Skeletal muscle tissue (tissue), 4 donors: Measurements from ENCODE around the gene AP3D1. TPM values are rescaled to one million over a fixed set of nuclear protein-coding genes. Genes with fewer than 3 reads are reported as not detected.
"Not testable (repeated sequence)": the region's sequence is repeated elsewhere in the genome, so short reads cannot be mapped to it uniquely, and the experiment has no call there.

Experiments used
- H3K27ac ChIP-seq: one replicate; pipeline ENCODE4 v1.7.0; 2013; ENCODE audit warnings: mild to moderate bottlenecking, low read depth, low read length, inconsistent platforms
- H3K27me3 ChIP-seq, 3 donors: one replicate each; pipeline ENCODE4 v1.7.0; 2013; ENCODE audit warnings: low read length in 3 of 3; ENCODE audit not compliant: control insufficient read depth in 3 of 3, insufficient read depth in 3 of 3
- H3K36me3 ChIP-seq, 3 donors: one replicate each; pipeline ENCODE4 v1.7.0; 2013; ENCODE audit warnings: low read length in 3 of 3; ENCODE audit not compliant: control insufficient read depth in 3 of 3, insufficient read depth in 3 of 3
- H3K4me1 ChIP-seq, 3 donors: one replicate each; pipeline ENCODE4 v1.7.0; 2013; ENCODE audit warnings: low read length in 3 of 3, mild to moderate bottlenecking in 3 of 3; ENCODE audit not compliant: control insufficient read depth in 3 of 3, insufficient read depth in 3 of 3
- H3K4me3 ChIP-seq, 3 donors: one replicate each; pipeline ENCODE4 v1.7.0; 2013; ENCODE audit warnings: low read length in 3 of 3
- H3K9ac ChIP-seq, 3 donors: one replicate each; pipeline ENCODE4 v1.7.0; 2013; ENCODE audit warnings: low read length in 3 of 3, mild to moderate bottlenecking in 3 of 3, moderate library complexity in 2 of 3, low read depth in 1 of 3
- H3K9me3 ChIP-seq, 3 donors: one replicate each; pipeline ENCODE4 v1.7.0; 2013; ENCODE audit warnings: low read length in 3 of 3; ENCODE audit not compliant: control insufficient read depth in 3 of 3
- total RNA-seq: library from RNA; depleted of rRNA; stranded (reverse); fragments of >200 nt; gene quantifications from one replicate; pipeline ENCODE4 v1.2.3, GENCODE V29; 2014
- donor health status: Osteomylitis.

AP3D1 gene
- total RNA-seq, 1 donor from 2014 or later: 33.4 TPM

DNA sequence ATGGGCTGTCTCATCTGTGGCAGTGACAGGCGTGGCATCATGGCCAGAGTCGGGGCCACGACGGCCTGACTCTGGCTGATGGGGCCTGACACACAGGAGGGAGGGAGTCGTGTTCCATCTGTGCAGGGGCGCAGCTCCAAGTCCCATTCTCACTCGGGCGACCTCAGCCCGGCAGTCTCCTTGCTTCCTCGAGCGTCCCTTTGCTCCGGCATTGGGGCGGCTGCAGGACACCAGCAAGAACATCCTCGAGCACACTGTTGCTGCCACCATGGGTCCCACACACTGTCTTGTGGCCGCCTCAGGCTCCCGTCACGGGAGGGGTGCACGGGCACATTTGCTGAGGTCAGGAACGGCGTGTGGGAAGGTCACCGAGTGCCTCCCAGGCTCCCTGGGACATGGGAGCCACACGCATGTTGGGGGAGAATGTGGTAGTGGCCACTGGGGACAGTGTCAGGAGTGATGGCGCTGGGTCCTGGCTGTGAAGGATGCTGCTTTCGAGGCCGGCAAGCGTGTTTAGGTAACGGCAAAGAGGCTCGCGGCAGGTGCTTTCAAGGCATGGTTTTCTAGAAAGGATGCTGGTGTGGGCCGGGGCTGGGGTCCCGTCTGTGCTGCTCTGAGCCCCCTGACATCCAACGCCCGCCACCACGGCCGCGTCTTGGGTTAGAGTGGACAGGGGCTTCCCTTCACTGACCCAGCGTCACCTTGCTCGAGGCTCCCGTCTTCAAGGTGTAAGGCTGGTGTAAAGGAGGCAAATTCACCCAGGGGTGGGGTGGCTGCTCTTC lies 51.2 kb downstream of the AP3D1 start:
- peaks cover 9 to 17% (median 13%) of the 10 kb centered on the region in 3 donors for H3K4me1 ChIP-seq
- H3K4me3 ChIP-seq: no peak overlapping the region
- peaks cover 23 to 33% (median 26%) of the 10 kb centered on the region in 3 donors for H3K36me3 ChIP-seq
- H3K9me3 ChIP-seq: no peaks in the 10 kb centered on the region
- H3K9ac ChIP-seq: no peak overlapping the region
- H3K27ac ChIP-seq: no peak overlapping the region
- no peaks in the 10 kb centered on the region for H3K27me3 ChIP-seq

DNA sequence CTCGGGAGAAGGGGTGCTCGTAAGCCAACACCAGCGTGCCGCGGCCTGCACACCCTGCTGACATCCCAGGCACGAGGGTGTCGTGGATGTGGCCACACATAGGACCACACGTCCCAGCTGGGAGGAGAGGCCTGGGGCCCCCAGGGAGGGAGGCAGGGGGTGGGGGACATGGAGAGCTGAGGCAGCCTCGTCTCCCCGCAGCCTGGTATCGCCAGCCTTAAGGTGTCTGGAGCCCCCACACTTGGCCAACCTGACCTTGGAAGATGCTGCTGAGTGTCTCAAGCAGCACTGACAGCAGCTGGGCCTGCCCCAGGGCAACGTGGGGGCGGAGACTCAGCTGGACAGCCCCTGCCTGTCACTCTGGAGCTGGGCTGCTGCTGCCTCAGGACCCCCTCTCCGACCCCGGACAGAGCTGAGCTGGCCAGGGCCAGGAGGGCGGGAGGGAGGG lies 52.3 kb downstream of the AP3D1 start:
- H3K36me3 ChIP-seq: peaks cover 23 to 31% (median 26%) of the 10 kb centered on the region in 3 donors
- H3K9ac ChIP-seq: peak overlapping the region in 1 of 3 donors; percentile 54
- no peaks in the 10 kb centered on the region for H3K9me3 ChIP-seq
- H3K27me3 ChIP-seq: no peaks in the 10 kb centered on the region
- no peak overlapping the region for H3K4me3 ChIP-seq
- H3K27ac ChIP-seq: no peak overlapping the region
- H3K4me1 ChIP-seq: peaks cover 16 to 23% (median 21%) of the 10 kb centered on the region in 3 donors

DNA sequence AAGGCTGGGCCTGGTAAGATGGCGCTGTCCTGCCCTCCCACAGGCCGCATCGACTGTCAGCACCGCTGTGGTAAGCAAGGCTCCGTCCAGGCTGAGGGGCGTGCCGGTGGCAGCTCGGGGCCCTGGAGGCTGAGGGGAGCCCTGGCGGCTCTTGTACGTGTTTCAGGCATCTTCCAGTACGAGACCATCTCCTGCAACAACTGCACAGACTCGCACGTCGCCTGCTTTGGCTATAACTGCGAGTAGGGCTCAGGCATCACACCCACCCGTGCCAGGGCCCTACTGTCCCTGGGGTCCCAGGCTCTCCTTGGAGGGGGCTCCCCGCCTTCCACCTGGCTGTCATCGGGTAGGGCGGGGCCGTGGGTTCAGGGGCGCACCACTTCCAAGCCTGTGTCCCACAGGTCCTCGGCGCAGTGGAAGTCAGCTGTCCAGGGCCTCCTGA lies 53.5 kb downstream of the AP3D1 start:
- H3K27ac ChIP-seq: no peak overlapping the region
- H3K27me3 ChIP-seq: no peaks in the 10 kb centered on the region
- peak overlapping the region; percentile 4 to 79 (median 66) for H3K9ac ChIP-seq
- no peaks in the 10 kb centered on the region for H3K9me3 ChIP-seq
- no peak overlapping the region for H3K4me3 ChIP-seq
- H3K4me1 ChIP-seq: peaks cover 16 to 31% (median 24%) of the 10 kb centered on the region in 3 donors
- H3K36me3 ChIP-seq: peaks cover 26% of the 10 kb centered on the region in 3 donors

DNA sequence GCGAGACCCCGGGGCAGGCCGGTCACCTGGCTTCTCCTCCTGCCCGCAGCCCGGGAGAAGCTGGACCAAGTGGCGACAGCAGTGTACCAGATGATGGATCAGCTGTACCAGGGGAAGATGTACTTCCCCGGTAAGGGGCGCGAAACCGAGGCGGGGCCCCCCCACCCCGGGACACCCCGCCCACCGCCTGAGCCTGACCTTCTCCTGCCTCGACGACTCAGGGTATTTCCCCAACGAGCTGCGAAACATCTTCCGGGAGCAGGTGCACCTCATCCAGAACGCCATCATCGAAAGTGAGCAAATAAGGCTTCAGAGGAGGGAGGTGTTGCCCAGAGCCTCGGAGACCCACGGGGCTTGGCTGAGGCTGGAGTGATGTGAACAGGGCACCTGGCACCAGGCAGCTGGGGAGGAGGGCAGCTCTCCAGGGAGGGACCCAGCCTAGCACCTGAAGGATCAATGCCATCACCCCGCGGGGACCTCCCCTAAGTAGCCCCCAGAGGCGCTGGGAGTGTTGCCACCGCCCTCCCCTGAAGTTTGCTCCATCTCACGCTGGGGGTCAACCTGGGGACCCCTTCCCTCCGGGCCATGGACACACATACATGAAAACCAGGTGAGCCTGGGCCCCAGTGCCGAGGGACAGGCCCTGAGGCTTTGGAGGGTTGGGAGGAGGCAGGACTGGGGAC lies 54.0 kb downstream of the AP3D1 start:
- H3K36me3 ChIP-seq: peaks cover 26% of the 10 kb centered on the region in 3 donors
- no peaks in the 10 kb centered on the region for H3K27me3 ChIP-seq
- peaks cover 16 to 31% (median 24%) of the 10 kb centered on the region in 3 donors for H3K4me1 ChIP-seq
- H3K9me3 ChIP-seq: no peaks in the 10 kb centered on the region
- peak overlapping the region; percentile 66 to 79 (median 76) for H3K9ac ChIP-seq
- peak overlapping the region; percentile 76 for H3K27ac ChIP-seq
- H3K4me3 ChIP-seq: peak overlapping the region; percentile 63 to 82 (median 74)

DNA sequence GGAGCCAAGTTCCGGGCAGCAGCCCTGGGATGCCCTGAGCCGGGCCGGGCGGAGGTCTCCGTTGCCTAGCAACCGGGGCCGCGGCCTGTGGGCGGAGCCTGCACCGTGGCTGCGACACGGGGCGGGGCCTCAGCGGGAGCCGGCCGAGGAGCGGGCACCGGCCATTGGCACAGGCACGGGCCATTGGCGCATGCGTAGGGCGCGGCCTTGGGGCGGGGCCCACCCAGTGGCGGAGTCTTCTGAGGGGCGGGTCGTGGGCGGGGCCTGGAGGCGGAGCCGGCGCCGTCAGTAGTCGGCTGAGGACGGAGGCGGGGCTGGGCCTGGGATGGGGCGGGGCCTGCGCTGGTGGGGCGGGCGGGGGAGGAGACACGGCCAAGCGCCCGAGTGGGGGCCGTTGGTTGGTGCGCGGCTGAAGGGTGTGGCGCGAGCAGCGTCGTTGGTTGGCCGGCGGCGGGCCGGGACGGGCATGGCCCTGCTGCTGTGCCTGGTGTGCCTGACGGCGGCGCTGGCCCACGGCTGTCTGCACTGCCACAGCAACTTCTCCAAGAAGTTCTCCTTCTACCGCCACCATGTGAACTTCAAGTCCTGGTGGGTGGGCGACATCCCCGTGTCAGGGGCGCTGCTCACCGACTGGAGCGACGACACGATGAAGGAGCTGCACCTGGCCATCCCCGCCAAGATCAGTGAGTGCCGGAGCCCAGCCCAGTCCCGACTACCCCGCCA lies 54.7 kb downstream of the AP3D1 start, which contains the start of gene IZUMO4:
Gene IZUMO4, plus strand, starts transcription at position 436 of the 723 bp plus-strand sequence. Its CDS starts 31 bp downstream, at position 467.
- peak within 1 kb of the TSS; percentile 76 to 82 (median 80) for H3K9ac ChIP-seq
- peak within 1 kb of the TSS; percentile 72 to 82 (median 81) for H3K4me3 ChIP-seq
- H3K36me3 ChIP-seq: peaks cover 21 to 22% (median 21%) of the 10 kb centered on the region in 3 donors
- peak within 1 kb of the TSS; percentile 88 for H3K27ac ChIP-seq
- H3K4me1 ChIP-seq: peaks cover 16 to 34% (median 24%) of the 10 kb centered on the region in 3 donors
- H3K27me3 ChIP-seq: no peaks in the 10 kb centered on the region
- H3K9me3 ChIP-seq: no peaks in the 10 kb centered on the region

DNA sequence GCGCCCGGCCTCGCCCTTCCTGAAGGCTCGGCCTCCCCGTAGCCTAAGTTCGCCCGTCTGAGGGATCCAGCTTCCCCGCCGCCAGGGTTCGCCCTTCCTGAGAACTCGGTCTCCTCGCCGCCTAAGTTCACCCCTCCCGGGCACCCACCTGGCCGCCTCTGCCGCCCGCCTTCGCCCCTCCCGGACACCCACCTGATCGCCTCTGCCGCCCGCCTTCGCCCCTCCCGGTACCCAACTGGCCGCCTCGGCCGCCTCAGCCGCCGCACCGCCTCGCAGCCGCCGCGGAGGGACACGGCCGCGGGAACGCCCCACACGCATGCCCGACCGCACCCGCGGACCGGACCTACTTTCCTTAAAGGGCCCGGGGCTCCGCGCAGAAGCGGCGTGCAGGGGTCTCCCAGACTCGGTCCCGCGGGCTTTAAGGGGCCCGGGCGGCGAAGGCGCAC lies 55.3 kb downstream of the AP3D1 start, which contains the start of gene MOB3A:
Gene MOB3A, minus strand, starts transcription at position 293 of the 446 bp plus-strand sequence. CDS start 17,766 bp downstream, outside the sequence.
- Histone ChIP-seq H3K4me1 (peaks cover 17 to 37% (median 26%) of the 10 kb centered on the region in 3 donors), H3K4me3 (peak within 1 kb of the TSS; percentile 72 to 82 (median 81)), H3K27me3 (no peaks in the 10 kb centered on the region), H3K9ac (peak within 1 kb of the TSS; percentile 76 to 82 (median 80)), H3K27ac (peak within 1 kb of the TSS; percentile 88), H3K9me3 (no peaks in the 10 kb centered on the region), H3K36me3 (peaks cover 15 to 16% (median 15%) of the 10 kb centered on the region in 3 donors)

DNA sequence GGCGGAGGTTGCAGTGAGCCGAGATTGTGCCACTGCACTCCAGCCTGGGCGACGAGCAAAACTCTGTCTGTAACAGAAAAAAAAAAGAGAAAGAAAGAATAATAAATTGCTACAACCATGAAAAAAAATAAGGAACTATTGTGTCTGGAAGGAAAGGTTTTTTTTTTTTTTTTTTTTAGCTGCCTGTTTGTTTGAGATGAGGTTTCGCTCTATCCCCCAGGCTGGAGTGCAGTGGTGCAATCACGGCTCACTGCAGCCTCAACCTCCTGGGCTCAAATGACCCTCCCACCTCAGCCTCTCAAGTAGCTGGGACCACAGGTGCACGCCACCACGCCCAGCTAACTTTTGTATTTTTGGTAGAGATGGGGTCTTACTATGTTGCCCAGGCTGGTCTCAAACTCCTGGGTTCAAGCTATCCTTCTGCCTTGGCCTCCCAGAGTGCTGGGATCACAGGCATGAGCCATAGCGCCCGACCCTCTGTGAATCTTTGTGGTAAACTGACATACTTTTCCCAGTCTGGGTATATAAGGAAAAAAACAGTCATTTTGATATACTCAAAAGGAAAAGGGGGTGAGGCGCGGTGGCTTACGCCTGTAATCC lies 59.3 kb downstream of the AP3D1 start:
- H3K9me3 ChIP-seq, H3K9ac ChIP-seq, H3K4me3 ChIP-seq, H3K36me3 ChIP-seq, H3K27me3 ChIP-seq: not testable (repeated sequence)
- Histone ChIP-seq H3K4me1 (peaks cover 25 to 60% (median 38%) of the 10 kb centered on the region in 3 donors), H3K27ac (peak overlapping the region; percentile 3)

DNA sequence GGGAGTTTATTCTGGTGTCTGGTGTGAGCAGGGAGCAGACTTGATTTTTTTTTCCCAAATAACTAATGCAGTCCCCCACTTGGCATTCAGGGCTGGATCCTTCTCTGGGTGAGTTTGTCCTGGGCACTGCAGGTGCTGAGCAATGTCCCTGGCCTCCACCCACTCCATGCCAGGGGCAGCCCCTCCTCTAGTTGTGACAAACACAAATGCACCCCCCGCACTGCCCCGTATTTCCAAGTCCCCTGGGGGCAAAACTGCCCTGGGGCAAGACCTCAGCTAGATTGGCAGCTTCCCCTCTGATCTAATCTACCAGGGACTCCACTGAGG lies 61.7 kb downstream of the AP3D1 start:
- Histone ChIP-seq H3K27ac (peak overlapping the region; percentile 54), H3K4me3 (no peak overlapping the region), H3K4me1 (peaks cover 18 to 53% (median 34%) of the 10 kb centered on the region in 3 donors), H3K9me3 (no peaks in the 10 kb centered on the region), H3K27me3 (no peaks in the 10 kb centered on the region), H3K36me3 (peaks cover 0 to 5% (median 4%) of the 10 kb centered on the region in 3 donors), H3K9ac (peak overlapping the region; percentile 33 to 43 (median 38))
